Panc1 (cell line): ENCODE data around the gene PSMD1. TPM values are rescaled to one million over a fixed set of nuclear protein-coding genes. Genes with fewer than 3 reads are reported as not detected.

Experiments
- ATAC-seq: fragments of 200-7000 bp; cut with Tn5 transposase; 2 replicates; pipeline ENCODE4 v1.9.1; 2020; ENCODE audit warnings: mild to moderate bottlenecking, moderate library complexity
- BruUV-seq: library from RNA; stranded (reverse); fragments of 400-500 nt; replicated peaks from 2 replicates; lab custom pipeline; 2021; lab: Mats Ljungman, UMichigan
- CTCF ChIA-PET: fragments of 300-600 bp; sonication (Branson Sonifier 250); formaldehyde crosslinking; loops from one replicate; lab custom pipeline; 2022; ENCODE audit warnings: antibody characterized with exemption; lab: Charles Lee
- POLR2A ChIA-PET: fragments of 300-600 bp; sonication (Branson Sonifier 250); formaldehyde crosslinking; loops from one replicate; lab custom pipeline; 2022; ENCODE audit warnings: antibody characterized with exemption; lab: Charles Lee
- DNase-seq: peaks from one replicate; pipeline ENCODE4 v3.0.0-alpha.2; 2010; ENCODE audit warnings: low read depth, low spot score
- H3K27ac ChIP-seq: 2 replicates; pipeline ENCODE4 v1.5.1; 2011; ENCODE audit warnings: mild to moderate bottlenecking, low read length, inconsistent platforms
- H3K27me3 ChIP-seq: fragments of 200-500 bp; sonication (Bioruptor generic); 2 replicates; pipeline ENCODE4 v1.6.0; 2014; ENCODE audit warnings: low read length, inconsistent platforms; ENCODE audit not compliant: control insufficient read depth, insufficient read depth
- H3K36me3 ChIP-seq: fragments of 200-500 bp; sonication (Bioruptor generic); 2 replicates; pipeline ENCODE4 v1.5.1; 2014; ENCODE audit warnings: inconsistent platforms, mild to moderate bottlenecking, low read length, moderate library complexity; ENCODE audit not compliant: control insufficient read depth, insufficient read depth
- H3K4me1 ChIP-seq: 2 replicates; pipeline ENCODE4 v1.5.1; 2011; ENCODE audit warnings: inconsistent platforms, mild to moderate bottlenecking, low read length, moderate library complexity; ENCODE audit not compliant: control insufficient read depth, insufficient read depth
- H3K4me3 ChIP-seq, 2 experiments: 2 replicates each; pipeline ENCODE4 v1.5.1; 2011 to 2012; ENCODE audit warnings: low read depth in 2 of 2, low read length in 2 of 2, mild to moderate bottlenecking in 2 of 2, inconsistent platforms in 1 of 2, moderate library complexity in 1 of 2
- H3K9me3 ChIP-seq: fragments of 200-500 bp; sonication (Bioruptor generic); 2 replicates; pipeline ENCODE4 v1.5.1; 2014; ENCODE audit warnings: low read depth, mild to moderate bottlenecking, inconsistent platforms, low read length, moderate library complexity; ENCODE audit not compliant: control insufficient read depth, insufficient read depth
- POLR2AphosphoS5 ChIP-seq: IDR thresholded peaks from 2 replicates; pipeline ENCODE4 v1.6.1; 2012; ENCODE audit warnings: mild to moderate bottlenecking, low read depth, low read length, moderate library complexity
- REST ChIP-seq, 2 experiments: IDR thresholded peaks; 2 replicates each; pipeline ENCODE4 v1.6.1; 2011 to 2012; ENCODE audit warnings: low read depth in 2 of 2, control low read depth in 1 of 2, low read length in 1 of 2, mild to moderate bottlenecking in 1 of 2, moderate library complexity in 1 of 2; ENCODE audit not compliant: insufficient read depth in 1 of 2
- SIN3A ChIP-seq: IDR thresholded peaks from 2 replicates; pipeline ENCODE4 v1.6.1; 2012; ENCODE audit warnings: low read depth, mild to moderate bottlenecking, low read length, moderate library complexity, borderline replicate concordance; ENCODE audit not compliant: insufficient read depth
- TCF7L2 ChIP-seq: IDR thresholded peaks from 2 replicates; pipeline ENCODE4 v1.6.1; 2011; ENCODE audit warnings: mild to moderate bottlenecking, low read depth, low read length, inconsistent platforms
- in situ Hi-C: cut with HindIII; loops from 2 replicates; pipeline ENCODE4 v1.10.0; 2016; ENCODE audit warnings: low sequenced_read_pairs, low pct_unique_long_range_greater_than_20kb
- intact Hi-C: fragments of 100-400 bp; cut with micrococcal nuclease; formaldehyde crosslinking; loops from one replicate; pipeline ENCODE4 v1.10.0; 2022; ENCODE audit not compliant: unreplicated experiment
- total RNA-seq: library from RNA; stranded (reverse); gene quantifications from one replicate; pipeline ENCODE4 v1.2.1, GENCODE V29; 2021; ENCODE audit not compliant: unreplicated experiment
- TF ChIP-seq, protein P1 (sequence below): fragments of 450-650 bp; IDR thresholded peaks from 2 replicates; pipeline ENCODE4 v1.5.1; 2017; ENCODE audit warnings: mild to moderate bottlenecking

Gene PSMD1
- total RNA-seq, 1 experiment from 2014 or later = 146 TPM

- no peak overlapping the region; the same call in 1 of the 2 replicates for H3K27ac ChIP-seq
- in situ Hi-C loops = no loop called here
- intact Hi-C loops = no loop called here
- ATAC-seq (no peak), DNase-seq (no peak)
- BruUV-seq = no TSS peak
- H3K4me1 ChIP-seq = peaks cover 11% of the 10 kb centered on the region
- H3K4me3 ChIP-seq = no peak overlapping the region
- H3K27me3 ChIP-seq = no peaks in the 10 kb centered on the region
- ChIA-PET CTCF (no interaction called here), POLR2A (no interaction called here)
- H3K36me3 ChIP-seq = peaks cover 18% of the 10 kb centered on the region; the same call in 1 of the 2 replicates
- TF ChIP-seq, protein P1, sequence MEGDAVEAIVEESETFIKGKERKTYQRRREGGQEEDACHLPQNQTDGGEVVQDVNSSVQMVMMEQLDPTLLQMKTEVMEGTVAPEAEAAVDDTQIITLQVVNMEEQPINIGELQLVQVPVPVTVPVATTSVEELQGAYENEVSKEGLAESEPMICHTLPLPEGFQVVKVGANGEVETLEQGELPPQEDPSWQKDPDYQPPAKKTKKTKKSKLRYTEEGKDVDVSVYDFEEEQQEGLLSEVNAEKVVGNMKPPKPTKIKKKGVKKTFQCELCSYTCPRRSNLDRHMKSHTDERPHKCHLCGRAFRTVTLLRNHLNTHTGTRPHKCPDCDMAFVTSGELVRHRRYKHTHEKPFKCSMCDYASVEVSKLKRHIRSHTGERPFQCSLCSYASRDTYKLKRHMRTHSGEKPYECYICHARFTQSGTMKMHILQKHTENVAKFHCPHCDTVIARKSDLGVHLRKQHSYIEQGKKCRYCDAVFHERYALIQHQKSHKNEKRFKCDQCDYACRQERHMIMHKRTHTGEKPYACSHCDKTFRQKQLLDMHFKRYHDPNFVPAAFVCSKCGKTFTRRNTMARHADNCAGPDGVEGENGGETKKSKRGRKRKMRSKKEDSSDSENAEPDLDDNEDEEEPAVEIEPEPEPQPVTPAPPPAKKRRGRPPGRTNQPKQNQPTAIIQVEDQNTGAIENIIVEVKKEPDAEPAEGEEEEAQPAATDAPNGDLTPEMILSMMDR = no peak
- TF ChIP-seq POLR2AphosphoS5 = no peak
- TF ChIP-seq SIN3A = no peak
- no peak for TF ChIP-seq REST (IDR thresholded peaks at IDR 0.05; ENCODE audit: insufficient read depth in 1 of 2, low read depth in 2 of 2, low read length in 1 of 2)
- TF ChIP-seq TCF7L2 = no peak
- H3K9me3 ChIP-seq = no peaks in the 10 kb centered on the region
Observed at GRCh38 chr2:231118614-231118942, 61.9 kb downstream of the PSMD1 start.

DNA sequence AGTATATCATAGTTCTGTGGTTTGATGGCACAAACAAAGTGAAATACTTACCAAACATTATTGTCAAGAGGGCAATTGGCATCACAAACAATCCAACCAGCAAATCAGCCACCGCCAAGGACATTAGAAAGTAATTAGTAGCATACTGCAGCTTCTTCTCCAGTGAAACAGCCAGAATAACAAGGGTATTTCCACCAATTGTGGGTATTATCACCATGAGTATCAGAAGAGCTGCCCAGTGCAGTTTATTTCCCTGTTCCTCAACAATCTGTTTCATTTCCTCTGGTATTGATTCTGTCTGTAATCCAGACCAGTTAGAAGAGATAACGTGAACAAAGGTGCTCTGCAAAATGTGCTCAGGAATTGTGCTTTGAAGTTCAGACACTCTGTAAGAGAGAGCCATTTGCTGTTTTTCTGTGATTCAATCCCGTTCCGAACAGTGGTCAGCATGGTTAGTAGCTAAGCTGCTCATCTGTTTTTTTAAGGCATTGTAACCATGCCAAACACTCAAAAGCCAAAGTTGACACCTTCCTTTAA is 66.8 kb downstream of the PSMD1 start:
- Histone ChIP-seq H3K4me1 (peaks cover 7% of the 10 kb centered on the region), H3K36me3 (no peaks in the 10 kb centered on the region), H3K9me3 (no peaks in the 10 kb centered on the region), H3K27ac (peak overlapping the region; percentile 23; the same call in 1 of the 2 replicates), H3K27me3 (no peaks in the 10 kb centered on the region), H3K4me3 (no peak overlapping the region)
- intact Hi-C loops = no loop called here
- DNase-seq (no peak), ATAC-seq (peak; percentile 26; the same call in 1 of the 2 replicates)
- no TSS peak for BruUV-seq
- ChIA-PET POLR2A (interaction anchor here (0.6 kb wide), 2 partner anchors 201 to 1341 kb away, joined by 3 to 4 read pairs; no protein-coding TSS in a partner anchor), CTCF (no interaction called here)
- in situ Hi-C loops = no loop called here
- TF ChIP-seq TCF7L2 = no peak
- TF ChIP-seq, protein P1 = no peak
- TF ChIP-seq POLR2AphosphoS5 = no peak
- no peak for TF ChIP-seq REST (IDR thresholded peaks at IDR 0.05; ENCODE audit: insufficient read depth in 1 of 2, low read depth in 2 of 2, low read length in 1 of 2)
- TF ChIP-seq SIN3A = no peak
